ENCODE results near the gene CRACR2A. TPM values are rescaled to one million over a fixed set of nuclear protein-coding genes. Genes with fewer than 3 reads are reported as not detected.

Gene CRACR2A
- total and polyA plus RNA-seq, 4 donors: 1.4 to 10.2 (median 5.5) TPM

DNA sequence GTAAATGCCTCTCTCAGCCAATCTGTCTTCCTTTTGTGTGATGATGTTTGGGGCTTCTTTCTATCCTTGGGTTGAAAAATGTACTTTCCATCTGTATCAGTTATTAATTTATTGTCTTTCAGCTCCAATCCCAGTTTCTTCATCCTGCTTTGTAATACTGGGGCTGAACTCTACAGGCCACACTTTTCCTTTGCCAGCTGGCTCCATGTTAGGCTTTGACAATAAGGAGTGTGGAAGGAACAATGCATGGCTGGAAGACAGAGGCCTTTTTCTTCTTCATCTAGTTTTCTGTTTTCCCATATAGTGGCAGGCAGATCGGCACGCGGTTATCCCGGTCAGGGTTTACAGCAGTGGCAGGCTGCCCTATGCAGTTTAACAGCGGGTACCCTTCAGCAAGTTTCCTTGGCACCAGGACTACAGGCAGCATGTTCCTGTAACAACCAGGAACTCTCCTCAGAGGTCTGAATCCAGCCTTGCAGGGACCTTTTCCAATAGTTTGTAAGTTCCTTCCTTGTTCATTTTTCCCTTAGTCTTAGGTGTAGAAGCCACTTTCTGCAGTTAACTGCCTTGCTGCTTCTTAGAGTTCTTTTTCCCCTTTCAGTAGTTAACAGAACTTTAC, 38.5 kb upstream of the CRACR2A start:
- no peaks in the 10 kb centered on the region for H3K27me3 ChIP-seq (ENCODE audit: control insufficient read depth in 3 of 3, insufficient read depth in 3 of 3, low read length in 2 of 3)
- no peak for ATAC-seq (ENCODE audit: insufficient read depth, low FRiP score)
- H3K27ac ChIP-seq (ENCODE audit: low read depth in 1 of 2, low read length in 1 of 2): no peak overlapping the region
- 84 to 94% methylated on average over 5 of the region's 5 CpGs for WGBS, 2 donors
- TF ChIP-seq, protein P1, sequence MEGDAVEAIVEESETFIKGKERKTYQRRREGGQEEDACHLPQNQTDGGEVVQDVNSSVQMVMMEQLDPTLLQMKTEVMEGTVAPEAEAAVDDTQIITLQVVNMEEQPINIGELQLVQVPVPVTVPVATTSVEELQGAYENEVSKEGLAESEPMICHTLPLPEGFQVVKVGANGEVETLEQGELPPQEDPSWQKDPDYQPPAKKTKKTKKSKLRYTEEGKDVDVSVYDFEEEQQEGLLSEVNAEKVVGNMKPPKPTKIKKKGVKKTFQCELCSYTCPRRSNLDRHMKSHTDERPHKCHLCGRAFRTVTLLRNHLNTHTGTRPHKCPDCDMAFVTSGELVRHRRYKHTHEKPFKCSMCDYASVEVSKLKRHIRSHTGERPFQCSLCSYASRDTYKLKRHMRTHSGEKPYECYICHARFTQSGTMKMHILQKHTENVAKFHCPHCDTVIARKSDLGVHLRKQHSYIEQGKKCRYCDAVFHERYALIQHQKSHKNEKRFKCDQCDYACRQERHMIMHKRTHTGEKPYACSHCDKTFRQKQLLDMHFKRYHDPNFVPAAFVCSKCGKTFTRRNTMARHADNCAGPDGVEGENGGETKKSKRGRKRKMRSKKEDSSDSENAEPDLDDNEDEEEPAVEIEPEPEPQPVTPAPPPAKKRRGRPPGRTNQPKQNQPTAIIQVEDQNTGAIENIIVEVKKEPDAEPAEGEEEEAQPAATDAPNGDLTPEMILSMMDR (IDR thresholded peaks at IDR 0.05; ENCODE audit: control extremely low read depth, extremely low read depth): no peak
- no peaks in the 10 kb centered on the region for H3K36me3 ChIP-seq (ENCODE audit: control insufficient read depth in 4 of 4, insufficient read depth in 4 of 4, low read length in 4 of 4)
- no peak overlapping the region for H3K4me3 ChIP-seq
- H3K9ac ChIP-seq (ENCODE audit: insufficient read depth in 1 of 2, low read length in 2 of 2): no peak overlapping the region
- H3K9me3 ChIP-seq (ENCODE audit: control insufficient read depth in 4 of 4, insufficient read depth in 3 of 4, low read length in 3 of 4): no peaks in the 10 kb centered on the region
- no peaks in the 10 kb centered on the region for H3K4me1 ChIP-seq (ENCODE audit: control insufficient read depth in 5 of 5, insufficient read depth in 5 of 5, low read length in 5 of 5)
- peak in 2 of 3 donors; percentile 40 to 69 for DNase-seq

DNA sequence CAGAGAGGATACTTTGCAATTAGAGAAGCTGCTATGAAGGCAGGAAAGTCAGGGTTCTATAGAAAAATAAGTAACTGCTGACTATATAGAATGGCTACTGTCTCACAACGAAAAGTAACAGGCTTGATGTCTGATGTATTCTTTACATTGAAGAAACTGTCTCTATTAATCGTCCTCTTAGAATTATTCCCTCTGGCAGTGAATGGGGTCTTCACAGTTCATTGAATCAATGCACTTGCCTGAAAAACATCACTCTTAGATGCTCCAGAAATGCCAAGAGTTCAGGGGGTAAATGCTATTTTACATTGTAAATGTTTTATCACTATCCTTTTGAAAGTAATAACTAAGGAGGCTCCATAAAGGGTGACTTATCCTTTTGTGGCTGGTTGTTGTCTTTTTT, 37.7 kb upstream of the CRACR2A start:
- Histone ChIP-seq H3K9me3 (ENCODE audit: control insufficient read depth in 4 of 4, insufficient read depth in 3 of 4, low read length in 3 of 4) (no peaks in the 10 kb centered on the region), H3K27ac (ENCODE audit: low read depth in 1 of 2, low read length in 1 of 2) (no peak overlapping the region), H3K4me3 (no peak overlapping the region), H3K9ac (ENCODE audit: insufficient read depth in 1 of 2, low read length in 2 of 2) (no peak overlapping the region), H3K36me3 (ENCODE audit: control insufficient read depth in 4 of 4, insufficient read depth in 4 of 4, low read length in 4 of 4) (no peaks in the 10 kb centered on the region), H3K27me3 (ENCODE audit: control insufficient read depth in 3 of 3, insufficient read depth in 3 of 3, low read length in 2 of 3) (no peaks in the 10 kb centered on the region), H3K4me1 (ENCODE audit: control insufficient read depth in 5 of 5, insufficient read depth in 5 of 5, low read length in 5 of 5) (no peaks in the 10 kb centered on the region)
- 87 to 96% methylated on average over 2 of the region's 2 CpGs for WGBS, 2 donors
- TF ChIP-seq, protein P1 (IDR thresholded peaks at IDR 0.05; ENCODE audit: control extremely low read depth, extremely low read depth): no peak
- DNase-seq: no peak
- ATAC-seq (ENCODE audit: insufficient read depth, low FRiP score): no peak

DNA sequence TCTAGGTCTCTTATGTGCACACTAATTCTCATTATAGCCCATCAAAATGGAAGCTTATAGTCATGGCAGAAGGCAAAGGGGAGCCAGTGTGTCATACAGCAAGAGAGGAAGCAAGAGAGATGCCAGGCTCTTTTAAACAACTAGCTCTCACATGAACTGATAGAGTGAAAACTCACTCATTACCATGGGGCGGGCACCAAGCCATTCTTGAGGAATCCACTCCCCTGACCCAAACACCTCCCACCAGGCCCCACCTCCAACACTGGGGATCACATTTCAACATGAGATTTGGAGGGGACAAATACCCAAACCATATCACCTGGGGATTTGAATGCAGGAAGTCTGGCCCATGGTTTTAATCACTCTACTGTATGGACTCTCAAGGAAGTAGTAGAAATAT, 36.9 kb upstream of the CRACR2A start:
- WGBS, 2 donors: 89 to 93% methylated on average over 1 of the region's 1 CpG
- ATAC-seq (ENCODE audit: insufficient read depth, low FRiP score): no peak

More for the DNA sequence above, 36.9 kb upstream of the CRACR2A start:
- no peak overlapping the region for H3K27ac ChIP-seq (ENCODE audit: low read depth in 1 of 2, low read length in 1 of 2)
- no peak for DNase-seq
- H3K9me3 ChIP-seq (ENCODE audit: control insufficient read depth in 4 of 4, insufficient read depth in 3 of 4, low read length in 3 of 4): no peaks in the 10 kb centered on the region
- H3K9ac ChIP-seq (ENCODE audit: insufficient read depth in 1 of 2, low read length in 2 of 2): no peak overlapping the region
- TF ChIP-seq, protein P1 (IDR thresholded peaks at IDR 0.05; ENCODE audit: control extremely low read depth, extremely low read depth): no peak
- H3K36me3 ChIP-seq (ENCODE audit: control insufficient read depth in 4 of 4, insufficient read depth in 4 of 4, low read length in 4 of 4): no peaks in the 10 kb centered on the region
- no peaks in the 10 kb centered on the region for H3K4me1 ChIP-seq (ENCODE audit: control insufficient read depth in 5 of 5, insufficient read depth in 5 of 5, low read length in 5 of 5)
- H3K27me3 ChIP-seq (ENCODE audit: control insufficient read depth in 3 of 3, insufficient read depth in 3 of 3, low read length in 2 of 3): no peaks in the 10 kb centered on the region
- no peak overlapping the region for H3K4me3 ChIP-seq
